ENCODE data around the gene ZNF438.

- TF ChIP-seq BRCA1 (CRISPR knock-in tag; IDR thresholded peaks at IDR 0.05) (no peak), KAT7 (CRISPR knock-in tag; IDR thresholded peaks at IDR 0.05; ENCODE audit: borderline replicate concordance) (no peak), CTCF (CRISPR knock-in tag; IDR thresholded peaks at IDR 0.05) (no peak), DNMT3B (CRISPR knock-in tag; conservative IDR thresholded peaks at IDR 0.05) (no peak), HCFC1 (IDR thresholded peaks at IDR 0.05; ENCODE audit: low read depth, low read length) (no peak), ZNF17 (CRISPR knock-in tag; IDR thresholded peaks at IDR 0.05) (no peak), SMC3 (IDR thresholded peaks at IDR 0.05; ENCODE audit: low read length) (no peak), REXO4 (CRISPR knock-in tag; IDR thresholded peaks at IDR 0.05; ENCODE audit: borderline replicate concordance) (no peak), ZNF414 (CRISPR knock-in tag; IDR thresholded peaks at IDR 0.05) (no peak), ZNF530 (CRISPR knock-in tag; IDR thresholded peaks at IDR 0.05; ENCODE audit: low read depth) (no peak), POLR2AphosphoS5 (IDR thresholded peaks at IDR 0.05; ENCODE audit: low read depth, low read length) (no peak)
These were observed 201.1 kb downstream of the ZNF438 start for GRCh38 chr10:30830315-30831230.

Measured in HepG2 (cell line).